GM21423 (cell line): ENCODE data around the gene STK36.

Experiments
- ATAC-seq: cut with Tn5 transposase; IDR thresholded peaks from one replicate; pipeline ENCODE4 v1.9.1; 2021; ENCODE audit warnings: mild to moderate bottlenecking, moderate library complexity; ENCODE audit not compliant: unreplicated experiment

Gene STK36, protein sequence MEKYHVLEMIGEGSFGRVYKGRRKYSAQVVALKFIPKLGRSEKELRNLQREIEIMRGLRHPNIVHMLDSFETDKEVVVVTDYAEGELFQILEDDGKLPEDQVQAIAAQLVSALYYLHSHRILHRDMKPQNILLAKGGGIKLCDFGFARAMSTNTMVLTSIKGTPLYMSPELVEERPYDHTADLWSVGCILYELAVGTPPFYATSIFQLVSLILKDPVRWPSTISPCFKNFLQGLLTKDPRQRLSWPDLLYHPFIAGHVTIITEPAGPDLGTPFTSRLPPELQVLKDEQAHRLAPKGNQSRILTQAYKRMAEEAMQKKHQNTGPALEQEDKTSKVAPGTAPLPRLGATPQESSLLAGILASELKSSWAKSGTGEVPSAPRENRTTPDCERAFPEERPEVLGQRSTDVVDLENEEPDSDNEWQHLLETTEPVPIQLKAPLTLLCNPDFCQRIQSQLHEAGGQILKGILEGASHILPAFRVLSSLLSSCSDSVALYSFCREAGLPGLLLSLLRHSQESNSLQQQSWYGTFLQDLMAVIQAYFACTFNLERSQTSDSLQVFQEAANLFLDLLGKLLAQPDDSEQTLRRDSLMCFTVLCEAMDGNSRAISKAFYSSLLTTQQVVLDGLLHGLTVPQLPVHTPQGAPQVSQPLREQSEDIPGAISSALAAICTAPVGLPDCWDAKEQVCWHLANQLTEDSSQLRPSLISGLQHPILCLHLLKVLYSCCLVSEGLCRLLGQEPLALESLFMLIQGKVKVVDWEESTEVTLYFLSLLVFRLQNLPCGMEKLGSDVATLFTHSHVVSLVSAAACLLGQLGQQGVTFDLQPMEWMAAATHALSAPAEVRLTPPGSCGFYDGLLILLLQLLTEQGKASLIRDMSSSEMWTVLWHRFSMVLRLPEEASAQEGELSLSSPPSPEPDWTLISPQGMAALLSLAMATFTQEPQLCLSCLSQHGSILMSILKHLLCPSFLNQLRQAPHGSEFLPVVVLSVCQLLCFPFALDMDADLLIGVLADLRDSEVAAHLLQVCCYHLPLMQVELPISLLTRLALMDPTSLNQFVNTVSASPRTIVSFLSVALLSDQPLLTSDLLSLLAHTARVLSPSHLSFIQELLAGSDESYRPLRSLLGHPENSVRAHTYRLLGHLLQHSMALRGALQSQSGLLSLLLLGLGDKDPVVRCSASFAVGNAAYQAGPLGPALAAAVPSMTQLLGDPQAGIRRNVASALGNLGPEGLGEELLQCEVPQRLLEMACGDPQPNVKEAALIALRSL (N-terminal part only)

DNA sequence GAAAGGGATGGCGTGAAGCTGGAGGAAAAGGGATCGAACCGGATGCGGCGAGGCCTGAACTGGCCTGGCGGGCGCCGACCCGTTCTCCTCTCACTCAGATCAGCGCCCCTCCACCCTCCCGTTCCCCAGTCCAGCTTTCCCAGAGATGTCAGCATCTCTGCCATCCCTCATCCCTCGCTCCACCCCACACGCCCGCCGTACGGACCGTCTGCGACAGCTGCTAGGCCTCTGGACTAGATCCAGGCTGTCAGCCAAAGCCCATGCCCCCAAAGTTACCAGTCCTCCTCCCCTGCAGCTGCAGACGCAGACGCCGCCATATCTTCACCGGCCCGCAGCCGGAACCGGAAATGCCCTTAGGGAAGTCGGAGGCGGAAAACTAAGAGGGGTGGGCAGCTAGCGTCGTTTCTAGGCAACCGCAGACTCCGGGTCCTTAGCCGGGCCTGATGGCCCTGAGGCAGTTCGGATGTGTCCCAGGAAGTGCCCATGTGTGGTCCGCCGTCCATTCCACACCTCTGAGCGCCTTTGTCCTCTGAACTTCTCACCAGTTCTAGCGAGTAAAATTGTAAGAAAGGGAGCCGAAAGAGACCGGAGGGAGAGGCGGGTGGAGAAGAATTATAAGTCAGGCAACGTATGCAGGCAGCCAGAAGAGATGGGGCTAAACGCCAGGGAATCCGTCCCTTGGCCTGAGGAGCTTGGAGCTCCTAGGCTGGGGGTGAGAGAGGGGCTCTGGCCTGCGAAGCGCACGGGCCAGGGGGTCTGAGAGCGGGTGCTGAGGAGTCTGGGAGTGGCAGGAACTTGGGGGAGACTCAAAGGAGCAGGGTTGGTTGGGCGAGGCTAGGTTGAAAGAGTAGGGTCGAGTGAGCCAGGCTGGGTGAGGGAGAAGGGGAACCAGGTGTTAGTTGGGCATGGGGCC, at the start of gene STK36, which contains the start of gene RNF25:
TSS of gene STK36 (plus strand) at position 433 of the 913 bp plus-strand sequence. CDS start 744 bp downstream, outside the sequence.
TSS of gene RNF25 (minus strand) at position 349 of the 913 bp plus-strand sequence. CDS start at position 317, 32 bp downstream.
- peak; percentile 98 for ATAC-seq

DNA sequence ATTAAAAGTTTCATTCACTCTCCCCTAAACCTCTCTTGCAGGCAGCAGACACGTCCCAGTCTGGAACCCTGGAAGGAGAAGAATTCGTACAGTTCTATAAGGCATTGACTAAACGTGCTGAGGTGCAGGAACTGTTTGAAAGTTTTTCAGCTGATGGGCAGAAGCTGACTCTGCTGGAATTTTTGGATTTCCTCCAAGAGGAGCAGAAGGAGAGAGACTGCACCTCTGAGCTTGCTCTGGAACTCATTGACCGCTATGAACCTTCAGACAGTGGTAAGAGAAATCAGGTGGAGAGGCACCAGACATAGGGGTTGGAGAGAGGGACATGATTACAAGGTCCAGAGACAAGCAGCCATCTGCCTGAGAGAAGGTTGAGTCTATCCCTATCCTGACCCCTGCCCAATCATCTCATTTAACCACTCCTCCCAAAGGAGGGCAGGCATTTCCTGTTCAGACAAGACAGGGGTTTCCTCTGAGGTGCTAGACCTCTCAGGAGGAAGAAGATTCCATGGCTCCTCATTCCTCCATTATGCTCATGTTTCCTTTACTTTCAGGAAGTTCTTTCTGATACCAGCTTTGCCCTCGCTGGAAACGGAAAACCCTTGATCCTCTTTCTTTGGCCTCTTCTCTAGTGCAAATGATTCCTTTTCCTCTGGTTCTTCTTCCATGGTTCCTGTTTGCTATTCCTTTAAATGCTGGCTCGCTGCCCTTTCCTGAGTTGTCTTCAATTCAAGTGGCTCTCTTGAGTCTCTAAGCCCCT, 49.1 kb upstream of the STK36 start:
- ATAC-seq: no peak

DNA sequence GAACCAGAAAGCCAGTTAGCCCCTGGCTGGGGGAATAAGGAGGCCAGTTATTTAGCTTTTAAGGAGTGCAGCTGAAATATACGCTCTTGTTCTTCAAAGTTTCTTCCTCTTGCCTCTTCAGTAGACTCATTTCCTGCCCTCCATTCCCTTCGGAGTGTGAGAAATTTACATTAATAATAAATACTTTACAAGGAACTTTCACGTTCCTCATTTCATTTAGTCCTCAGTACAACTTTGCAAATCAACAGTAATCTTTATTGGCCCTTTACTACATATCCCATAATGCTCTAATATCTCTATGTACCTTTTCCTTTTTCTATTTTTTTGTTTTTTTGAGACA, 48.5 kb upstream of the STK36 start:
- no peak for ATAC-seq

DNA sequence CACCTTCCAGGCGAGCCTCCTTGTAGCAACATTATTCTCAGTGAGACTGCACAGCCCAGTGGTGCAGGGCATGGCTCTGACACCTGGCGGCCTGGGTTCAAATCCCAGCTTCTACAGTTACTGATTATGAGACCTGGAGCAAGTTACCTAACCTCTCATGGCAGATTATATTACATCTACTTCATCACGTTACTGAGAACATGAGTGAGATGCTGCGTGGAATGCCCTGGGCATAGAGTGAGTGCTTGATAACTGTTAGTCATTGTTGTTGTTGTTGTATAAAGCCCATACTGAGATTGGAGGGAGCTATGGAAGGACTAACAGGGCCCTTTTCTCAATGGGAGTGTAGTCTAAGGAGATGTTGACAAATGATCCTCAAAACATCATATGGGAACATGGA, 45.5 kb upstream of the STK36 start:
- ATAC-seq: no peak

DNA sequence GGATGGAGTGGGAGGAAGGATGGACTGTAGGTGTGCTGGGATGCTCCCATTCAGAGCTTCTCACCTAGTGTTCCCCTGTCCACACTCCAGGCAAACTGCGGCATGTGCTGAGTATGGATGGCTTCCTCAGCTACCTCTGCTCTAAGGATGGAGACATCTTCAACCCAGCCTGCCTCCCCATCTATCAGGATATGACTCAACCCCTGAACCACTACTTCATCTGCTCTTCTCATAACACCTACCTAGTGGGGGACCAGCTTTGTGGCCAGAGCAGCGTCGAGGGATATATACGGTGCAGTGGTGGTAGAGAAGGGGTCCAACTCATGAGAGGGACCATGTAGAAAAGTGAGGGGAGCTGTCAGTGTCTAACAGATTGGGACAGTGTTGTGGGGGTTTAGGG, 43.9 kb upstream of the STK36 start:
- ATAC-seq: no peak

DNA sequence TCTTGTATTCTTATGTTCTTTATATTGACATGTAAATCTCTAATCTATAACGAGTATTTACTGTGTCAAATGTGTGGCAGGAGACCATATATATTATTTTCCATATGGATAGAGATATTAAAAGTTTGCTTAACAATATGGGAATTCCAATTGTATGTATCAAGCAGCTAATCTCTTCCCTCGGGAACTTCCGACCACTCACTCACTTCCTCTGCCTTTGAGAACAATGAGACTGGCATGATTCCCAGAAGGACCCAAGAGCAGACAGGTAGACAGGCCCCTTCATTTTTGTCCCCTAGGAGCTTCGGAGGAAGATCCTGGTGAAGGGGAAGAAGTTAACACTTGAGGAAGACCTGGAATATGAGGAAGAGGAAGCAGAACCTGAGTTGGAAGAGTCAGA, 40.0 kb upstream of the STK36 start:
- no peak for ATAC-seq

DNA sequence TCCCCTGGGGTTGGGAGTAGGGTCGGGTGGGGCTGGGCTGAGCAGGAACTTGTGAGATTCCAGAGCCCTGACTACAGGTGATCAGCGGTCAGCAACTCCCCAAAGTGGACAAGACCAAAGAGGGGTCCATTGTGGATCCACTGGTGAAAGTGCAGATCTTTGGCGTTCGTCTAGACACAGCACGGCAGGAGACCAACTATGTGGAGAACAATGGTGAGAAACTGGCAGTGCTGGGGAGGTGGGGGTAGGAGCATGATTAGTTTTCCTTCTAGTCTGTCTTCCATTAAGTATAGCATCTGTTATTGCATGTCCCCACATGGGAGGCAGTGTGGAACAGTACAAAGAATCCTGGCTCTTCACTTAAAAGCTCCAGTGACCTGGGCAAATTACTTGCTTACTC, 36.2 kb upstream of the STK36 start:
- ATAC-seq: no peak

DNA sequence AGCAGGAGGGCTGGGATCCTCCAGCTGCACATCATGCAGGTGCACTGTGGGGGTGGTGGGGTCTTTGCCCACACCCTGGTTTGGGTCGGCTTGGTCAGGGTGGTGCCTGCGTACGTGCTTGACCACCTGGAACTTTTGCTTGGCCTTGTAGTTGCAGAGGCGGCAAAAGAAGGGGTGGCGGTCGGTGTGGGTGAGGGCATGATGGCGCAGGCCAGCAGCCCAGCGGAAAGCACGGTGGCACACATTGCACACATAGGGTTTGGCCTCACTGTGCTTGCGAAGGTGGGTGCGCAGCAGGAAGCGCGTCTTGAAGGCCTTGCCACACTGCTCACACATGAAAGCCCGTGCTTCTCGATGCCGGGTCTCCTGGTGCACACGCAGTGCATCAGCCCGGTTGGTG, 33.5 kb upstream of the STK36 start:
- ATAC-seq: no peak

DNA sequence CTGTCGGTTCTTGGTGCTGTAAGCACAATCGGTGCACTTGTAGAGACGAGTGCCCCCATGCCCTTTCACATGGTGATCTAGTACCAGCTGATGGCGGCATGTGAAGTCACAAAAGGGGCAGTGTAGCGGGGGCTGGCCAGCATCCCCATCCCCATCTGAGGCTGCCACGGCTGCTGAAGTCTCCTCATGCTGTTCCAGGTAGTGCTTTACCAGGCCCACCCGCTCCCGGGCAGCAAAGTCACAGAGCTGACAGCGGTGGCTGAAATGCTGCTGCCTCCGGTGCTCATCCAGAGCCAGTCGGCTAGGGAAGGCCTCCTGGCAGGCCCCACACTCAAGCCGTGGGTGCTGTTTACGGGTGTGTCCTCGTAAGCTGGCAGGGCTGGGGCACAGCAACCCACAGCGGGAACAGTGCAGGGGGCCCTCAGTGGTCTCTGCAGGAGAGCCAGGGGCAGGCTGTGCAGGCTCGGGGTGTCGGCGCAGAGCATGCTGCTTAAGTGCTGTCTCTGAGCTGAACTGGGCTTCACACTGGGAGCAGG, 29.7 kb upstream of the STK36 start:
- no peak for ATAC-seq

DNA sequence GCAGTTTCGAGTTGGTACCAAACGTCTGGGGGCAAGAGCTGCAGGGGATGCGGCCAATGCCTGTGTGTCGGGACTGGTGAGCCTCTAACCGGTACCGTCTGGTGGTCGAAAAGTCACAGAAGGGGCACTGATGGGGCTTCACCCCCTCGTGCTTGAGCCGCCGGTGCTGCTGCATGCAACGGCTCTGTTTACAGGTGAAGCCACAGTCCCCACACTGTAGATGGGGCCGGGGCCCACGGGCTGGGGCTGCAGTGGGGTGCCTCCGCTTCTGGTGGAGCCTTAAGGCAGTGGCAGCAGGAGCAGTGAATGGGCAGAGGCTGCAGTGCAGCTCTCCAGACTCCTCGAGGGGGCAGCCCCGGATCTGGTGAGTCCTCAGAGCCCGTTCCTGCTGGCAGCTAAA, 29.1 kb upstream of the STK36 start:
- ATAC-seq: no peak

DNA sequence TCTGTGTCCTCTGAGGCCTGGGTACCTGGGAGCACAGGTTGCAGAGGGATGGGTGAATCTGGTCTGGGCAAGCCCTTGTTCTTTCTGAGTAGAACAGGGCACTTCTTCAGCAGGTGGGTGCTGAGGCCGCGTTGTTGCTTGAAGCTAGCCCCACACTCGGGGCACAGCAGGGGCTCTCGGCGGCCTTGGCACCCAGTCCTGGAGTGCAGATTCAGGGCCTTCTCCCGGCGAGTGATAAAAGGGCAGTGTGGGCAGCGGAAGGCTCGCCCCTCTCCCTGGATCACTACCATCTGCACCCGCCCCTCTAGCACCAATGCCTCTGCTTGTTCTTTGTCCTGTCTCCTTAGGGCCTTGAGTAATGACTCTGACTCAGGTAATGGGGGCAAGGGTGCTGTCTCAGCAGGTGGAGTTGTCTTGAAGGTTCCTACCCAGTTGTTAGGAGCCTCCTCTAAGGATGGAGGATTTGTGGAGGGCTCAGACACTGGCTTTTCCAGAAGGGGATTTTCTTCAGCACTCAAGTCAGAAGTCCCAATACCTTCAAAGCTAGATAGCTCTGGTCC, 28.1 kb upstream of the STK36 start:
- no peak for ATAC-seq

DNA sequence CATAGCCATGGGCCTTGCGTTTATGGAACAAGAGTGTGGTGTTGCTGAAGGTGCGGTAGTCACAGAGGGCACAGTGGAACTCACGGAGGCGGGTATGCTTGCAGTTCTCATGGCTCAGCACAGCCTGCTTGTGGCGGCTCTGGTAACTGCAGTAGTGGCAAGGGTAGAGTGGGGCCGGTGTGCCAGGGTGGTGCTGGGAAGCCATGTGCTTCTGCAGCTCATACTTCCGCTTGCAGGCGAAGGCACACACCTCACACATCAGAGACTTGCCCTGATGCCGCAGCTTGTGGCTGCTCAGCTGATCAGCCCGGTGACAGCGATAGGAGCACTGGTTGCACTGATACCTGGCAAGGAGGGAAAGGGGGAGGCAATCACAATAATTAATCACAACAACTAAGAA, 27.2 kb upstream of the STK36 start:
- ATAC-seq: no peak

DNA sequence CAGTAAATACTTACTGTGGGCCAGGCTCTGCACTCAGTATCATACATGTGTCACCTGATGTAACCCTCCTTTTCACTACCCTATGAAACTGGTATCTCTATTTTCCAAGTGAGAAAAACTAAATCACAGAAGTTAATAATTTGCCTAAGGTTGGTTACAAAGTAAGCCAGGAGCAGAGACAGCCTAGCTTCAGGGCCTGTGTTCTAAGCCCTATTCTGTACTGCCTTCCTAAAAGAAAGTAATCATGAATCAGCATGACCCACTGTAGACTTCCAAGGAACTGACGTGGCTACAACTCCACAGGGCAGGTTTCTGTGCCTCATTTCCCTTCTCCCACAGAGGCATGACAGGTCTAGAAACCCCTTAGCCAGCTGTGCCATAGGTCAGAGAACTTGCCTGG, 26.8 kb upstream of the STK36 start:
- peak; percentile 65 for ATAC-seq

DNA sequence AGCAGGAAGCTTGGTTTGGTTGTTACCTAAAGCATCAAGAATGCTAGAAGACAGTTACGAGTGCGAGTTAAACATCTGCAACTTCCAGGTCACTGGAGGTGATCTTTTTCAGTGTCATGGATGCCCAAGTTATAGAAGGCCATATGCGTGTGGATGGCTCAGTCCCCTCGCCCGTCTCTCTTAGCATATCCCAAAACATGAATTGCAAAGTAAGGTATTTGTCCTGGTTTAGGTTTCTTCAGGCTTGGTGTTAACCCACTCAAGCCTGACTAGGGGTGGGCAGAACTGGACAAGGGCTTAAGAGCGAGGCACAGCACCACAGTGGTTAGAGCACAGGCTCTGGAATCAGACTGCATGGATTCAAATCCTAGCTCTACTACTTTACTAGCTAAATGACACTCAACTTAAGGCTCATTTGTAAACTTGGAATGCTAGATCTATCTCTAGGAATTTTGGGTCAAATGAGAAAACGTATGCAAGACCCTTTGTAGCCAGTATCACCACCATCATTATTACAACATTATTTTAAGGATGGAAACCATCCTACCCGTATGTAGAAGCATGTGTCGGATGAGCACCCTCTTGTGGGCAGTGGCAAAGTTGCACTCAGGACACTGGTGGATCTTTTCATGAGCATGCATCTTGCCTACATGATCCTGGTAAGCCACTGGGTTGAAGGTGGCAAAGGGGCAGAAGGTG, 23.6 kb upstream of the STK36 start:
- no peak for ATAC-seq

DNA sequence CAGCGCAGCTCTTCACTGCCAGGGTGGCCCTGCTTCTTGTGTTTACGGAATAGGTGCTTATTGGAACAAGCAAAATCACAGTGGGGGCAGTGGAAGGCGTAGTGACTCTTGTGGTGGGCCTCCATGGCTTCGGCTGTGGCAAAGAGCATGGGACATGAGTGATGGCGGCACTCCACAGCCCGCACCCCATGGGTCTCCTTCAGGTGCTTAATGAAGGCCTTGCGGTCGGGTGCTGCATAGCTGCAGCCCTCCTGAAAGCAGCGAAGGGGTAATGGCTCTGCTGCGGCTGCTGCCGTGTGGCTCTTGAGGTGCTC, 23.1 kb upstream of the STK36 start:
- no peak for ATAC-seq

DNA sequence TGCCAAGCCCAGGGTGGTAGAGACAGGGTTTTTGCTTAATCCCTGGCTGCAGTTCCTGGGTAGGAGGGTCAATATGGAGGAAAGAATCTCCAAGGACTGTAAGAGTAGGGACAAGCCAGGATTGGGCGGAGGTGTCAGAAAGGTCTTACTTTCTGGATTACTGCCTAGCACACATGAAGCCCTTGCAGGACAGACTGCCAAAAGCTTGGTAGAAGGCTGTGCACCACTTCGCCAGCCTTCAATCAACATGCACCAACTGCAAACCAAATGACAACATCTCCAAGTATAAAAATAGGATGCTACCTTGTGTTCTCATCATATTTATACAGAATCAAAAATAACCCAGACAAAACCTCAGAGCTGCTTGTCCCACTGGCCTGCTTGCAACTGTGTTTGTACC, 16.1 kb upstream of the STK36 start:
- ATAC-seq: no peak

DNA sequence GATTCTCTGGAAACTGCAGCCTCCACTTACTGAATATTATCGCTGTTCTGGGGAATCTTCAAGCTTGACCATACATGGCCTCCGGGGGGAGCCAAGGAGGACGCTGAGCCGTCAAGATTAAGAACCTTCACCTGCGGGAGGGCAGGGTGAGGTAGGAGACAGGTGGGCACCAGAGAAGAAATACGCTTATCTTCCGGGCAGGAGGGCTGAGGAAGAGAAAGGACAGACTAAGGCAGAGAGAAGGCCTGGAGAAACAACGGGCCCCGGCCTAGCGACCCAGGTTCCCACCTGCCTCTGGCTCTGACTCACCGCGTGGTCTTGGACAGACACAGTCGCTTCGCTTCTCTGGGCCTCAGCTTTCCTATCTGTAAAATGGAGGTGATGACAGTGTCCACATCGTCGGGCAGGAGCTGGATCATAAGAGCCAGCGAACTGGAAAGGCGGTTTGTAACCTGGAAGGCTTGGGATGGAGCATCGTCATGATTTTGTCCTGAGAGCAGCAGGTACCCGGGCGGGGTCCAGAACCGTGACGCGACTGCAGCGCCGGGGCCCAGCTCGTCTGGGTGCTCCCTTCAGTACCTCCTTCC, 13.1 kb upstream of the STK36 start:
- ATAC-seq: peak; percentile 23
